NCI-H524 (cell line): Measurements from ENCODE around the gene SLC17A6.

Experiments
- DNase-seq, 2 experiments: peaks; one replicate each; lab custom pipeline; 2025; lab: John Stamatoyannopoulos, UW

Gene SLC17A6

GRCh38 chr11:22337596-22338485 is at the start of gene SLC17A6:
TSS of gene SLC17A6 (plus strand) at chr11:22338381. CDS start at chr11:22338534, 153 bp downstream.
- DNase-seq: peak; percentile 38 to 64

GRCh38 chr11:22302368-22302767 is 35.8 kb upstream of the SLC17A6 start:
- no peak for DNase-seq

GRCh38 chr11:22304337-22304961 is 33.7 kb upstream of the SLC17A6 start:
- peak in 1 of 2 experiments; percentile 56 for DNase-seq

GRCh38 chr11:22317656-22318055 is 20.5 kb upstream of the SLC17A6 start:
- DNase-seq: no peak

- DNase-seq: no peak
Observed at GRCh38 chr11:22331771-22332170, 6.4 kb upstream of the SLC17A6 start.

- DNase-seq: no peak
Observed at GRCh38 chr11:22336587-22336986, 1.6 kb upstream of the SLC17A6 start.

- DNase-seq: no peak
Observed at GRCh38 chr11:22339611-22340010, 1.4 kb downstream of the SLC17A6 start.

- no peak for DNase-seq
Observed at GRCh38 chr11:22340235-22340634, 2.1 kb downstream of the SLC17A6 start.

- DNase-seq: peak in 1 of 2 experiments; percentile 39
Observed at GRCh38 chr11:22340701-22341587, 2.8 kb downstream of the SLC17A6 start.

- DNase-seq: no peak
Observed at GRCh38 chr11:22341588-22341931, 3.4 kb downstream of the SLC17A6 start.

- DNase-seq: no peak
Observed at GRCh38 chr11:22342211-22343031, 4.2 kb downstream of the SLC17A6 start.

GRCh38 chr11:22343032-22343324 is 4.8 kb downstream of the SLC17A6 start:
- DNase-seq: no peak

GRCh38 chr11:22343371-22344032 is 5.3 kb downstream of the SLC17A6 start:
- no peak for DNase-seq

GRCh38 chr11:22344081-22344480 is 5.9 kb downstream of the SLC17A6 start:
- DNase-seq: no peak

- no peak for DNase-seq
Observed at GRCh38 chr11:22346282-22346681, 8.1 kb downstream of the SLC17A6 start.

- peak in 1 of 2 experiments; percentile 30 for DNase-seq
Observed at GRCh38 chr11:22347857-22348487, 9.8 kb downstream of the SLC17A6 start.

- peak; percentile 30 to 65 for DNase-seq
Observed at GRCh38 chr11:22349491-22349890, 11.3 kb downstream of the SLC17A6 start.

- no peak for DNase-seq
Observed at GRCh38 chr11:22359295-22359694, 21.1 kb downstream of the SLC17A6 start.

GRCh38 chr11:22371160-22371559 is 33.0 kb downstream of the SLC17A6 start:
- DNase-seq: no peak

GRCh38 chr11:22387126-22387525 is 48.9 kb downstream of the SLC17A6 start:
- no peak for DNase-seq
